GM19455 (cell line): ENCODE results near the gene OR51M1.

Experiments
- ATAC-seq: cut with Tn5 transposase; IDR thresholded peaks from one replicate; pipeline ENCODE4 v1.9.1; 2021; ENCODE audit not compliant: unreplicated experiment

The OR51M1 gene

GRCh38 chr11:5380740-5381342, 2.8 kb upstream of the OR51M1 start:
- peak; percentile 91 for ATAC-seq

GRCh38 chr11:5384335-5384734, 723 bp downstream of the OR51M1 start:
- no peak for ATAC-seq

GRCh38 chr11:5390210-5390609, 6.6 kb downstream of the OR51M1 start:
- no peak for ATAC-seq

DNA sequence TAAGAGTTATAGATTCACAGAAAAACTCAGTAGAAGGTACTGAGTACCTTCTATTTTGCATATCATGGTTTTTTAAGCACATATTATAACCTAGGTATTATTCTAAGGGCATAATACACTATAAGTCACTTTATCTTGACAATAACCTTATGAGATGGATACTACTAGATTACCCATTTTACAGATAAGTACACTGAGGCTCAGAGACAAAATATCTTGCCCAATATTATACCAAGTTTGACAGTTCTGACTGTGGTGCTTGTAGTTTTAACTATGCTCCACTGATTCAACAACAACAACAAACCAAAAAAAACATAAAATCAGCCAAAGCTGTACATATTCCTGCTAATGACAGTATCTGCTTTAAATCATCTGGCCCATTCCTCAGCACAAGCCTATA, 10.5 kb downstream of the OR51M1 start:
- no peak for ATAC-seq

- no peak for ATAC-seq
These were observed 15.3 kb downstream of the OR51M1 start for GRCh38 chr11:5398936-5399335.

- no peak for ATAC-seq
These were observed 21.6 kb downstream of the OR51M1 start for GRCh38 chr11:5405173-5405572.

DNA sequence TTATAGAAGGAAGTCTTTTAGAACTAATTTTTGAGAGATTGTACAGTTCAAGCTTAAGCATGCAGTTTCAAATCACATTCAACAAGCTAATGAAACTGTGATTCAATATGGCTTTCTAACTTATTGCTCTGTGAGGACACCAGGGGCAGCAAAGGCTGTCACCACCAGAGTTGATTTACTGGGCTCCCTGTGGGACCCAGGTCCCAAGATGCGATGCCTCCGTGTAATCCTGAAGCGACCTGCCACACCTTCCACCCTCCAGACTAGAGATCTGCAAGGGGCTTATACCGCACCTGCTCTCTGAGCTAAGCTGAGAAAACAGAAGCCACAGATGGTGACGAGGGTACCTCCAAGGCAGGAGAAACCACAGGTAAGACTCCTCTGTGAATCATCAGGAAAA, 37.4 kb downstream of the OR51M1 start:
- ATAC-seq = no peak

GRCh38 chr11:5421811-5422210, 38.2 kb downstream of the OR51M1 start, which contains the start of gene OR51Q1:
Gene OR51Q1, plus strand, starts transcription at chr11:5422111. Its CDS starts 90 bp downstream, at chr11:5422201.
- no peak for ATAC-seq

- no peak for ATAC-seq
These were observed 39.5 kb downstream of the OR51M1 start for GRCh38 chr11:5423131-5423530.

GRCh38 chr11:5441414-5441813, 57.8 kb downstream of the OR51M1 start, which contains the start of gene OR51I1:
Gene OR51I1, minus strand, starts transcription at chr11:5441514. Its CDS starts 0 bp downstream, at chr11:5441514.
- no peak for ATAC-seq
